ENCODE measurements around the gene CRISPLD2. TPM values are rescaled to one million over a fixed set of nuclear protein-coding genes. Genes with fewer than 3 reads are reported as not detected.

The CRISPLD2 gene
- total and polyA plus RNA-seq, 9 of the 15 experiments (the other 6 are each of a cell fraction or from before 2014, with no cell fraction given) = 0.03 to 0.24 (median 0.04) TPM; not detected in 4

- TF ChIP-seq, protein P1, sequence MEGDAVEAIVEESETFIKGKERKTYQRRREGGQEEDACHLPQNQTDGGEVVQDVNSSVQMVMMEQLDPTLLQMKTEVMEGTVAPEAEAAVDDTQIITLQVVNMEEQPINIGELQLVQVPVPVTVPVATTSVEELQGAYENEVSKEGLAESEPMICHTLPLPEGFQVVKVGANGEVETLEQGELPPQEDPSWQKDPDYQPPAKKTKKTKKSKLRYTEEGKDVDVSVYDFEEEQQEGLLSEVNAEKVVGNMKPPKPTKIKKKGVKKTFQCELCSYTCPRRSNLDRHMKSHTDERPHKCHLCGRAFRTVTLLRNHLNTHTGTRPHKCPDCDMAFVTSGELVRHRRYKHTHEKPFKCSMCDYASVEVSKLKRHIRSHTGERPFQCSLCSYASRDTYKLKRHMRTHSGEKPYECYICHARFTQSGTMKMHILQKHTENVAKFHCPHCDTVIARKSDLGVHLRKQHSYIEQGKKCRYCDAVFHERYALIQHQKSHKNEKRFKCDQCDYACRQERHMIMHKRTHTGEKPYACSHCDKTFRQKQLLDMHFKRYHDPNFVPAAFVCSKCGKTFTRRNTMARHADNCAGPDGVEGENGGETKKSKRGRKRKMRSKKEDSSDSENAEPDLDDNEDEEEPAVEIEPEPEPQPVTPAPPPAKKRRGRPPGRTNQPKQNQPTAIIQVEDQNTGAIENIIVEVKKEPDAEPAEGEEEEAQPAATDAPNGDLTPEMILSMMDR (IDR thresholded peaks at IDR 0.05 in 2 of 3, conservative IDR thresholded peaks at IDR 0.05 in 1 of 3; ENCODE audit: insufficient read depth in 2 of 3, low read depth in 1 of 3, low read length in 3 of 3) = peak in 1 of 3 experiments; percentile 24; a peak in 2 of 6 replicates
- TF ChIP-seq CBFA2T2 (conservative IDR thresholded peaks at IDR 0.05) (peak; percentile 79), MAFG (tag; conservative IDR thresholded peaks at IDR 0.05) (peak; percentile 61), ZNF217 (CRISPR knock-in tag; IDR thresholded peaks at IDR 0.05) (no peak), CREBBP (IDR thresholded peaks at IDR 0.05; ENCODE audit: low read depth, low read length) (no peak), ZNF311 (CRISPR knock-in tag; IDR thresholded peaks at IDR 0.05) (no peak), BHLHE40 (IDR thresholded peaks at IDR 0.05; ENCODE audit: low read length) (no peak; the same call in 1 of the 2 replicates), FOXA3 (CRISPR knock-in tag; conservative IDR thresholded peaks at IDR 0.05 in 1 of 2, IDR thresholded peaks at IDR 0.05 in 1 of 2) (no peak), MEIS2 (IDR thresholded peaks at IDR 0.05; ENCODE audit: partially characterized antibody) (peak; percentile 89), ZNF589 (CRISPR knock-in tag; IDR thresholded peaks at IDR 0.05; ENCODE audit: low read depth) (peak; percentile 78; the same call in 1 of the 2 replicates), NFXL1 (CRISPR knock-in tag; IDR thresholded peaks at IDR 0.05) (no peak), ZNF398 (CRISPR knock-in tag; IDR thresholded peaks at IDR 0.05) (no peak), HNRNPK (IDR thresholded peaks at IDR 0.05; ENCODE audit: low read depth, low read length, poor library complexity, severe bottlenecking) (no peak), GABPA (tag; conservative IDR thresholded peaks at IDR 0.05; ENCODE audit: low read depth) (peak; percentile 75), ZNF224 (CRISPR knock-in tag; IDR thresholded peaks at IDR 0.05) (no peak)
- TF ChIP-seq, protein P2, sequence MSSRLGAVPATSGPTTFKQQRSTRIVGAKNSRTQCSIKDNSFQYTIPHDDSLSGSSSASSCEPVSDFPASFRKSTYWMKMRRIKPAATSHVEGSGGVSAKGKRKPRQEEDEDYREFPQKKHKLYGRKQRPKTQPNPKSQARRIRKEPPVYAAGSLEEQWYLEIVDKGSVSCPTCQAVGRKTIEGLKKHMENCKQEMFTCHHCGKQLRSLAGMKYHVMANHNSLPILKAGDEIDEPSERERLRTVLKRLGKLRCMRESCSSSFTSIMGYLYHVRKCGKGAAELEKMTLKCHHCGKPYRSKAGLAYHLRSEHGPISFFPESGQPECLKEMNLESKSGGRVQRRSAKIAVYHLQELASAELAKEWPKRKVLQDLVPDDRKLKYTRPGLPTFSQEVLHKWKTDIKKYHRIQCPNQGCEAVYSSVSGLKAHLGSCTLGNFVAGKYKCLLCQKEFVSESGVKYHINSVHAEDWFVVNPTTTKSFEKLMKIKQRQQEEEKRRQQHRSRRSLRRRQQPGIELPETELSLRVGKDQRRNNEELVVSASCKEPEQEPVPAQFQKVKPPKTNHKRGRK (tag; IDR thresholded peaks at IDR 0.05) = 0 out of 2 replicates have a peak, but pooled peaks have one; percentile 44
- TF ChIP-seq, protein P3, sequence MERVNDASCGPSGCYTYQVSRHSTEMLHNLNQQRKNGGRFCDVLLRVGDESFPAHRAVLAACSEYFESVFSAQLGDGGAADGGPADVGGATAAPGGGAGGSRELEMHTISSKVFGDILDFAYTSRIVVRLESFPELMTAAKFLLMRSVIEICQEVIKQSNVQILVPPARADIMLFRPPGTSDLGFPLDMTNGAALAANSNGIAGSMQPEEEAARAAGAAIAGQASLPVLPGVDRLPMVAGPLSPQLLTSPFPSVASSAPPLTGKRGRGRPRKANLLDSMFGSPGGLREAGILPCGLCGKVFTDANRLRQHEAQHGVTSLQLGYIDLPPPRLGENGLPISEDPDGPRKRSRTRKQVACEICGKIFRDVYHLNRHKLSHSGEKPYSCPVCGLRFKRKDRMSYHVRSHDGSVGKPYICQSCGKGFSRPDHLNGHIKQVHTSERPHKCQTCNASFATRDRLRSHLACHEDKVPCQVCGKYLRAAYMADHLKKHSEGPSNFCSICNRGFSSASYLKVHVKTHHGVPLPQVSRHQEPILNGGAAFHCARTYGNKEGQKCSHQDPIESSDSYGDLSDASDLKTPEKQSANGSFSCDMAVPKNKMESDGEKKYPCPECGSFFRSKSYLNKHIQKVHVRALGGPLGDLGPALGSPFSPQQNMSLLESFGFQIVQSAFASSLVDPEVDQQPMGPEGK (CRISPR knock-in tag; IDR thresholded peaks at IDR 0.05; ENCODE audit: borderline replicate concordance) = no peak
Observed at GRCh38 chr16:84879569-84880487, 60.0 kb downstream of the CRISPLD2 start (continued).
